Spinal cord (tissue), 10 donors: ENCODE measurements around the gene ADGRV1. TPM values are rescaled to one million over a fixed set of nuclear protein-coding genes. Genes with fewer than 3 reads are reported as not detected.
"Not testable (repeated sequence)": the region's sequence is repeated elsewhere in the genome, so short reads cannot be mapped to it uniquely, and the experiment has no call there.

ENCODE experiments used
- DNase-seq, 6 donors: peaks; one replicate each; pipeline versions ENCODE4 v3.0.0 to v3.0.0-alpha.2; 2013 to 2015; ENCODE audit warnings: low spot score in 6 of 6, low read depth in 4 of 6
- H3K27ac ChIP-seq: one replicate; pipeline ENCODE4 v1.5.1; 2013; ENCODE audit warnings: low read depth, low read length, control low read depth
- H3K27me3 ChIP-seq: one replicate; pipeline ENCODE4 v1.6.1; 2013; ENCODE audit warnings: low read length; ENCODE audit not compliant: control insufficient read depth, insufficient read depth
- H3K36me3 ChIP-seq: one replicate; pipeline ENCODE4 v1.6.1; 2013; ENCODE audit warnings: low read length; ENCODE audit not compliant: control insufficient read depth, insufficient read depth
- H3K4me1 ChIP-seq: one replicate; pipeline ENCODE4 v1.6.1; 2013; ENCODE audit warnings: low read length; ENCODE audit not compliant: control insufficient read depth, insufficient read depth
- H3K4me3 ChIP-seq: one replicate; pipeline ENCODE4 v1.5.1; 2013; ENCODE audit warnings: low read depth, low read length, control low read depth
- H3K9me3 ChIP-seq: one replicate; pipeline ENCODE4 v1.6.1; 2013; ENCODE audit warnings: low read length; ENCODE audit not compliant: control insufficient read depth, insufficient read depth
- WGBS: methylation state at CpG from one replicate; pipeline ENCODE4 v1.1.5; 2013; ENCODE audit warnings: missing lambda C conversion rate; ENCODE audit not compliant: insufficient coverage; 5-methylcytosine and 5-hydroxymethylcytosine counted together
- polyA plus RNA-seq, 2 donors: library from polyadenylated mRNA; unstranded; fragments of 120-200 nt; gene quantifications; one replicate each; pipeline ENCODE4 v1.2.1, GENCODE V29; 2013; ENCODE audit not compliant: insufficient read length in 2 of 2
- total RNA-seq, 2 donors: library from RNA; depleted of rRNA in 1 of 2; stranded (reverse); fragments of 120-200 nt in 1 of 2; fragments of >200 nt in 1 of 2; gene quantifications; one replicate each; pipeline versions ENCODE4 v1.2.3 to v1.2.4, GENCODE V29; 2013 to 2014
- donor health status: healthy.

Gene ADGRV1
- total and polyA plus RNA-seq, 4 donors = 72.0 to 180 (median 108) TPM

DNA sequence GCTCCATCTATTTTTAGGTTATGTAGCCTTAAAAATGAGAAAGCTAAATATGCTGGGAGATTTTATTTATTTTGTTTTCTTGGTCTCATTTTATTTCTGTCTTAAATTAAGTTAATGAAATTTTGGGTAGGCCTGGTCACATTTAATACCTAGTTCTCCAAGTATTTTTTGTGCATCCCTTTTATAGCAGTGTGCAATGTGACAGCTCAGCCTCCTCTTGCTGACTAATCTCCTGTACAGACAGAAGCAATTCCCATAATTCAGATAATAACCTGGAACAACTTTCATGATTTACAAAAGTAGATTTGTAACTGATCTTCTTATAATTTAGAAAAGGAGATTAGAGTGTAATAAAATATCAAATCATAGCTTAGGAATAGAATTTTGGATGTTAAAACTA lies 403.9 kb downstream of the ADGRV1 start:
- DNase-seq = no peak
- H3K4me3 ChIP-seq = no peak overlapping the region
- H3K9me3 ChIP-seq = no peaks in the 10 kb centered on the region
- no peak overlapping the region for H3K27ac ChIP-seq
- H3K4me1 ChIP-seq = no peaks in the 10 kb centered on the region
- no peaks in the 10 kb centered on the region for H3K36me3 ChIP-seq
- H3K27me3 ChIP-seq = no peaks in the 10 kb centered on the region

DNA sequence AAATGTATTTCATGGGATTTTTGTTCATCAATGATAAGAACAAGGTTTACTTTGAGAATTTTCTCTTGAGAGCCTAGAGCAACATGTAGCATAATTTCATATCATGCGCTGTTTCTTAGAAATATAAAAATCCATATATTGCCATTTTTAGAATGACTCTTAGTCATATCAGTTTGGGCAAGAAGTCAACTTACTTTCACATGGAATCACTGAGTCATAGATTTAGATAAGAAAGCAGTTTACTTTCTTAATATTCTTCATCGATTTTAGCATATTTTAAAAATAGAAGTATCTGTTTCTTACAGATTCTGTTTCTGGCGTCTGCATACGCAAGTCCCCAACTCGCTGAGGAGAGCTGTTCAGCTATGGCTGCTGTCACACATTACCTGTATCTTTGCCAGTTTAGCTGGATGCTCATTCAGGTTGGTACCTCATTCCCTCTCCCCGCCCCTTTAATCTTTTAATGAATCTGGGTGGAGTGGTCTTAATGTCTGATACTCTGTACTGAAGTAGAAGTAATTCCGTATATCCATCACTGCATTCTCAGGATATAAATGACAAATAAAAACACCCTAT lies 406.6 kb downstream of the ADGRV1 start:
- no peak for DNase-seq
- peaks cover 6% of the 10 kb centered on the region for H3K36me3 ChIP-seq
- H3K4me3 ChIP-seq = no peak overlapping the region
- no peak overlapping the region for H3K27ac ChIP-seq
- H3K9me3 ChIP-seq = no peaks in the 10 kb centered on the region
- H3K27me3 ChIP-seq = no peaks in the 10 kb centered on the region
- WGBS = 100% methylated on average over 1 of the region's 7 CpGs
- no peaks in the 10 kb centered on the region for H3K4me1 ChIP-seq

DNA sequence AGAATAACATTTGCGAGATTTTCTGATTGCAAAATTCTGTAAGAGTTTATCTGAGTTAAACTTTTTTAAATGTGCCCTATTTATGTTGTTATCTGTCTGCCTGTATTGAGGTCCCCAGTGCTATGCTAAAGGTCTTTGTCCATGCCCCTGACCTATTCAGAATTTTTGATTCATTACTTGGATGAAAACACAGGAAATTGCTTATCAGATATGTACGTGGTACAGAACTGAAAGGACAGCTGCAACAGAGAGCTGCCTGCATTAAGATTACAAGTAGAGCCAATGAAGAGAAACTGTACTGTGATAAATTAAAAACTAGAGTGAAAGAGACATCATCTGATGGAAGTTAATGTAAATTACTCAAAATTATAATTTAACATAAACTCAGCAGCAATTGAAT lies 408.8 kb downstream of the ADGRV1 start:
- H3K4me1 ChIP-seq = no peaks in the 10 kb centered on the region
- H3K9me3 ChIP-seq = no peaks in the 10 kb centered on the region
- no peak overlapping the region for H3K4me3 ChIP-seq
- H3K36me3 ChIP-seq = peaks cover 6% of the 10 kb centered on the region
- H3K27ac ChIP-seq = no peak overlapping the region
- H3K27me3 ChIP-seq = no peaks in the 10 kb centered on the region
- no peak for DNase-seq
- WGBS = 100% methylated on average over 1 of the region's 2 CpGs

DNA sequence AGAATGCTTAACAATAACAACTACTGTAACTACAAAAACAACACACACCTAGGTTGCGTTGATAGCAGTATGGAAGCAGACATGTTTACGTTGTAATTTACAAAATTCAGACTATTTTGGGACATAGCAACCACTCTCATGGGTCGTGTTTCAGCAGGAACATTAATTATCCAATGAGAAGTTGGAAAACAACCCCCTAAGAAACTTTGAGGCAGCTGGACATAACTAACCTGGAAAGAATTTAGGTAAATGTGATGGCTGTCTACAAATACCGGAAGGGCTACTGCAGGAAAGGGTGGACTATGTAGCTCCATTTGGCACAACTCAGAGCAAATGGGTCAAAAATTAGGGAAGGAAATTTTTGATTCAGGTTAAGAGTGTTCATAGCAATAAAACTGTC lies 409.3 kb downstream of the ADGRV1 start:
- Histone ChIP-seq H3K9me3 (no peaks in the 10 kb centered on the region), H3K4me1 (no peaks in the 10 kb centered on the region), H3K36me3 (peaks cover 6% of the 10 kb centered on the region), H3K27ac (no peak overlapping the region), H3K27me3 (no peaks in the 10 kb centered on the region), H3K4me3 (no peak overlapping the region)
- 100% methylated on average over 1 of the region's 4 CpGs for WGBS
- no peak for DNase-seq

DNA sequence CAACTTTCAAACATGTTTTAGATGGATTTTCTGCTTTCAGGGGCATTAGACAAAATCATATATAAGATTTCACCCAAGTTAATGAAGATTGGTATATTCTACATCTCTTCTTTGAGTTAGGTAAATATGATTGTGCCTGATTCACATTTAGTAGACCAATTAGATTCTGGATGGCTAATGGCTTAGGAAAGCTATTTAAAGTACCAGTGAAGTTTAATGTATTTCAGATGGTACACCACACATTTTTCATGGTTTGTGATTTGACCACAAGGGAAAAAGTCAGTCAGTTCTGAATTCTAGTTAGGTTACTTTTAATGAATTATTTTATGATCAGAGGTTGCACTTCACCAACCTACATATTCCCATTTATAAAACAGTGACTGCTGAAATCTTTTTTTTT lies 409.7 kb downstream of the ADGRV1 start:
- H3K27me3 ChIP-seq = no peaks in the 10 kb centered on the region
- H3K9me3 ChIP-seq = no peaks in the 10 kb centered on the region
- no peaks in the 10 kb centered on the region for H3K4me1 ChIP-seq
- DNase-seq = no peak
- H3K27ac ChIP-seq = no peak overlapping the region
- H3K36me3 ChIP-seq = peaks cover 6% of the 10 kb centered on the region
- H3K4me3 ChIP-seq = no peak overlapping the region

DNA sequence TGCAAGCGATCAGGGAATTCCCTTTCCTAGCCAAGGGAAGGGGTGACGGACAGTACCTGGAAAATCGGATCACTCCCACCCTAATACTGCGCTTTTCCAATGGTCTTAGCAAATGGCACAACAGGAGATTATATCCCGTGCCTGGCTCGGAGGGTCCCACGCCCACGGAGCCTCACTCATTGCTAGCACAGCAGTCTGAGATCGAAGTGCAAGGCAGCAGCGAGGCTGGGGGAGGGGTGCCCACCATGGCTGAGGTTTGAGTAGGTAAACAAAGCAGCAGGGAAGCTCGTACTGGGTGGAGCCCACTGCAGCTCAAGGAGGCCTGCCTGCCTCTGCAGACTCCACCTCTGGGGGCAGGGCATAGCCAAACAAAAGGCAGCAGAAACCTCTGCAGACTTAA lies 411.3 kb downstream of the ADGRV1 start:
- H3K36me3 ChIP-seq, H3K9me3 ChIP-seq, H3K4me3 ChIP-seq, H3K27me3 ChIP-seq, H3K4me1 ChIP-seq, H3K27ac ChIP-seq, DNase-seq: not testable (repeated sequence)
- WGBS = 94% methylated on average over 7 of the region's 11 CpGs

DNA sequence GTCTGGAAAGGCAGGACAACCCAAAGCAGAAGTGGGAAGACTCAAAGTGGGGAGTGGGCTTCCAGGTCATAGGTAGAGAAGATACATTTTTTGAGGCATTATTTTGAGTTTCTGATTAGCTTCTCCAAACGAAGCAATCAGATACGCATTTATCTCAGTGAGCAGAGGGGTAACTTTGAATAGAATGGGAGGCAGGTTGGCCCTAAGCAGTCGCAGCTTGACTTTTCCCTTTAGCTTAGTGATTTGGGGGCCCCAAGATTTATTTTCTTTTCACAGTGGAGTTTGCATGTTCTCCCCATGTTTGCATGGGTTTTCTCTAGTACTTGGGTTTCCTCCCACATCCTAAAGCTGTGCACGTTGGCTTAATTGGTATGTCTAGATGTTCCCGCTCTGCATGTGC lies 422.6 kb downstream of the ADGRV1 start:
- WGBS = 98% methylated on average over 5 of the region's 5 CpGs
- no peak overlapping the region for H3K4me3 ChIP-seq
- no peaks in the 10 kb centered on the region for H3K4me1 ChIP-seq
- no peak for DNase-seq
- no peaks in the 10 kb centered on the region for H3K9me3 ChIP-seq
- no peaks in the 10 kb centered on the region for H3K36me3 ChIP-seq
- no peak overlapping the region for H3K27ac ChIP-seq
- H3K27me3 ChIP-seq = no peaks in the 10 kb centered on the region

DNA sequence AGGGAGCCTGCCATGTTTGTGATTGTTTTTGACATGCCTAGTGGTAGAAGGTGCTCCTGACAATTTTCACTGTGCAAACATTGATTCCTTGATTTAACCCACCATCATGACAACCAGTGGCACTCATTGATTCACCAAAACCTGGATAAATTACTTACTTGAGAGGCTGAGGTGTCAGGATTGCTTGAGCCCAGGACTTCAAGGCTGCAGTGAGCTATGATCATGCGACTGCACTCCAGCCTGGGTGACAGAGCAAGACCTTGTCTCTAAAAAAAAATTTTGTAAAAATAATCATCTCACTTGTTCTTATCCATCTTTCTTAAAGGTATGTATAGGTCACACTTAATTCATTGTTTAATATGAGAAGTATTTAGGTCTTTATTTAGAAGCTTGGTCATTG lies 423.2 kb downstream of the ADGRV1 start:
- Histone ChIP-seq H3K36me3 (no peaks in the 10 kb centered on the region), H3K9me3 (no peaks in the 10 kb centered on the region), H3K4me1 (no peaks in the 10 kb centered on the region), H3K4me3 (no peak overlapping the region), H3K27me3 (no peaks in the 10 kb centered on the region), H3K27ac (no peak overlapping the region)
- no peak for DNase-seq
- no CpG with 5 or more reads among the region's 1 CpG for WGBS

DNA sequence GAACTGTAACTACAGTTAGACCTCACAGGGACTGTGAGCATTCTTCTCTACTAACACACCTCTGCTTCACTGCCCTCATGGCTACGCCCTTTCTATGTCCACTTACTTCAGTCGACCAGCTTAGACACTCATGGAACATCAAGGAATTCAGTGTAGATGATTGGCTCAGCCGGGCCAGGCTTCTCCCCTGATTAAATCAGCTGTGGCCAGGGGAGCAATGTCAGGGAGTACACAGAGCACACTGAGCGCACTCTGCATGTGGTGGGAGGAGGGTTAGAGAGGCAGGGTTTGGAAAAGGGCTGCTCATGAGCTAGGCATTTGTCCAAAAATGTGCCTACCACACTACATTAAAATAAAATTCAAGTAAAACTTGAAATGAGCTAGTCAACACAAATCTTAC lies 424.0 kb downstream of the ADGRV1 start:
- Histone ChIP-seq H3K4me3 (no peak overlapping the region), H3K4me1 (no peaks in the 10 kb centered on the region), H3K9me3 (no peaks in the 10 kb centered on the region), H3K36me3 (no peaks in the 10 kb centered on the region), H3K27ac (no peak overlapping the region), H3K27me3 (no peaks in the 10 kb centered on the region)
- no peak for DNase-seq
- 73% methylated on average over 3 of the region's 4 CpGs for WGBS

DNA sequence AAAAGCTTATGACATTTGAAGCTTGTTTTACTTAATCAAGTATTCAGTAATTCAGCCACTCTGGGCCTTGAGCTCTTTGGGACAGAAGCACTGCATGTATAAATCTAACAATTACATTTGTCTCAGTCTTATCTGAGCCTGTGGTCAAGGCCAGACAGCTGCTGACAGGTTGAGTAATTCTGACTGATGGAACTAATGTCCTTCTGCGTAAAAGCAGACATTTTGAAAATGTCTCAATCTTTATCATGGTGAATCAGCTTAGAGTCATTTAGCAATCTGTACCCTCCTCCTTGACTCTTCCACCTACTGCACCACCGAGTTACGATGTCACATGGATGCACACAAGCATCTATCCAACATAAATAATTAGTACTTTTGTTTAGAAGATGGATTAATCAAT lies 424.6 kb downstream of the ADGRV1 start:
- H3K9me3 ChIP-seq = no peaks in the 10 kb centered on the region
- no CpG with 5 or more reads among the region's 3 CpGs for WGBS
- peak in 1 of 6 donors; percentile 12 for DNase-seq
- H3K36me3 ChIP-seq = no peaks in the 10 kb centered on the region
- no peak overlapping the region for H3K4me3 ChIP-seq
- no peaks in the 10 kb centered on the region for H3K4me1 ChIP-seq
- H3K27ac ChIP-seq = no peak overlapping the region
- H3K27me3 ChIP-seq = no peaks in the 10 kb centered on the region
